Measurements from ENCODE around the gene GRXCR2. TPM values are rescaled to one million over a fixed set of nuclear protein-coding genes. Genes with fewer than 3 reads are reported as not detected.

The GRXCR2 gene
- total and polyA plus RNA-seq, 2 of the 4 experiments (the other 2 are of a cell fraction): not detected

DNA sequence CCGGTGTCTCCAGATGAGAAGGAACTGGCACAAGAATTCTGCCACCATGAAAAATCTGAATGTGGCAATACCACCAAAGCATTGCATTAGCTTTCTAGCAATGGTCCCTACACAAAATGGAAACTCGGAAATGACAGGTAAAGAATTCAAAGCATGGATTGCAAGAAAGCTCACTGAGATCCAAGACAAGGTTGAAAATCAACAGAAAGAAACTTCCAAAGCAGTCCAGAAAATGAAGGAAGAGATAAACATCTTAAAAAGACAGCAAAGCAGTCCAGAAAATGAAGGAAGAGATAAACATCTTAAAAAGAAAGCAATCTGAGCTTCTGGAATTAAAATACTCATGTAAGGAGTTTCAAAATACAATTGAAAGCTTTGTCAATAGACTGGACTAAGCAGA lies 16.8 kb upstream of the GRXCR2 start:
- ChIA-PET CTCF (interaction anchor here (1.6 kb wide), 1 partner anchor 19 kb away, joined by 4 read pairs; no protein-coding TSS in a partner anchor), POLR2A (ENCODE audit: unreplicated experiment) (no interaction called here)
- Histone ChIP-seq H3K9me1 (ENCODE audit: insufficient read depth, low read length) (no peaks in the 10 kb centered on the region; the same call in 1 of the 2 replicates), H3K79me1 (ENCODE audit: low read depth in 1 of 2, low read length in 2 of 2) (no peaks in the 10 kb centered on the region), H2BK20ac (ENCODE audit: low read depth, low read length) (no peak overlapping the region), H3K56ac (ENCODE audit: extremely low read depth, insufficient read depth, low read length) (no peak overlapping the region), H3K23ac (ENCODE audit: low read depth, low read length) (no peak overlapping the region), H3K4ac (ENCODE audit: low read depth, low read length) (no peak overlapping the region), H3K9ac (ENCODE audit: low read depth, low read length) (no peak overlapping the region), H4K20me1 (ENCODE audit: insufficient read depth, low read length) (no peaks in the 10 kb centered on the region), H3K27ac (ENCODE audit: insufficient read depth, low read length) (no peak overlapping the region), H2BK5ac (ENCODE audit: low read depth, low read length, poor library complexity, severe bottlenecking) (no peak overlapping the region), H2AFZ (replicated peaks; ENCODE audit: low read length, poor library complexity) (no peak overlapping the region), H3K4me2 (ENCODE audit: low read depth, low read length) (no peak overlapping the region), H3K14ac (replicated peaks; ENCODE audit: low read depth, low read length) (no peak overlapping the region), H3K18ac (ENCODE audit: low read depth, low read length) (no peak overlapping the region), H2BK15ac (ENCODE audit: low read depth, low read length) (no peak overlapping the region), H2BK120ac (ENCODE audit: low read depth, low read length) (no peak overlapping the region), H2AK5ac (ENCODE audit: low read depth, low read length) (no peak overlapping the region), H3K36me3 (ENCODE audit: control insufficient read depth, insufficient read depth, low read length) (no peaks in the 10 kb centered on the region), H3K4me3 (ENCODE audit: insufficient read depth, low read depth, low read length) (no peak overlapping the region), H3K27me3 (ENCODE audit: control insufficient read depth, insufficient read depth, low read length) (peaks cover 5% of the 10 kb centered on the region), H3K9me3 (ENCODE audit: control insufficient read depth, insufficient read depth, low read length) (no peaks in the 10 kb centered on the region), H4K91ac (ENCODE audit: insufficient read depth, low read depth, low read length) (no peak overlapping the region), H4K5ac (ENCODE audit: low read depth, low read length) (no peak overlapping the region), H2AK9ac (replicated peaks; ENCODE audit: low read depth, low read length, poor library complexity) (no peak overlapping the region), H4K8ac (ENCODE audit: low read depth in 2 of 2, low read length in 2 of 2) (no peak overlapping the region), H3K4me1 (ENCODE audit: control insufficient read depth, insufficient read depth, low read length) (no peaks in the 10 kb centered on the region)
- ATAC-seq (ENCODE audit: low read depth) (no peak), DNase-seq (no peak)
- no peak for TF ChIP-seq NFE2L2 (IDR thresholded peaks at IDR 0.05; ENCODE audit: low read depth, low read length)
- no peak for TF ChIP-seq RCOR1 (IDR thresholded peaks at IDR 0.05; ENCODE audit: insufficient replicate concordance, low read length)
- no peak for TF ChIP-seq RAD21 (IDR thresholded peaks at IDR 0.05; ENCODE audit: low read length)
- TF ChIP-seq SMC3 (IDR thresholded peaks at IDR 0.05; ENCODE audit: low read depth, low read length): no peak
- BruUV-seq (replicated peaks): no TSS peak
- dilution Hi-C loops (cut with HindIII; ENCODE audit: low sequenced_read_pairs, unreplicated experiment): no loop called here
- WGBS, 2 experiments (ENCODE audit: extremely low coverage in 2 of 2, insufficient read length in 1 of 2): no CpG with 5 or more reads among the region's 2 CpGs
- in situ Hi-C loops (cut with MboI; ENCODE audit: low sequenced_read_pairs): no loop called here
- intact Hi-C loops (cut with micrococcal nuclease): loop anchor here (2.0 to 5.0 kb wide), 2 partner anchors 52 to 1687 kb away; partner anchors contain the start of gene PRELID2
